ENCODE data around the gene CUX1. TPM values are rescaled to one million over a fixed set of nuclear protein-coding genes. Genes with fewer than 3 reads are reported as not detected.

CUX1 gene
- total and polyA plus RNA-seq, 2 of the 13 experiments (the other 11 are each of a cell fraction or from before 2014, with no cell fraction given), result 13.7 to 14.9 TPM

DNA sequence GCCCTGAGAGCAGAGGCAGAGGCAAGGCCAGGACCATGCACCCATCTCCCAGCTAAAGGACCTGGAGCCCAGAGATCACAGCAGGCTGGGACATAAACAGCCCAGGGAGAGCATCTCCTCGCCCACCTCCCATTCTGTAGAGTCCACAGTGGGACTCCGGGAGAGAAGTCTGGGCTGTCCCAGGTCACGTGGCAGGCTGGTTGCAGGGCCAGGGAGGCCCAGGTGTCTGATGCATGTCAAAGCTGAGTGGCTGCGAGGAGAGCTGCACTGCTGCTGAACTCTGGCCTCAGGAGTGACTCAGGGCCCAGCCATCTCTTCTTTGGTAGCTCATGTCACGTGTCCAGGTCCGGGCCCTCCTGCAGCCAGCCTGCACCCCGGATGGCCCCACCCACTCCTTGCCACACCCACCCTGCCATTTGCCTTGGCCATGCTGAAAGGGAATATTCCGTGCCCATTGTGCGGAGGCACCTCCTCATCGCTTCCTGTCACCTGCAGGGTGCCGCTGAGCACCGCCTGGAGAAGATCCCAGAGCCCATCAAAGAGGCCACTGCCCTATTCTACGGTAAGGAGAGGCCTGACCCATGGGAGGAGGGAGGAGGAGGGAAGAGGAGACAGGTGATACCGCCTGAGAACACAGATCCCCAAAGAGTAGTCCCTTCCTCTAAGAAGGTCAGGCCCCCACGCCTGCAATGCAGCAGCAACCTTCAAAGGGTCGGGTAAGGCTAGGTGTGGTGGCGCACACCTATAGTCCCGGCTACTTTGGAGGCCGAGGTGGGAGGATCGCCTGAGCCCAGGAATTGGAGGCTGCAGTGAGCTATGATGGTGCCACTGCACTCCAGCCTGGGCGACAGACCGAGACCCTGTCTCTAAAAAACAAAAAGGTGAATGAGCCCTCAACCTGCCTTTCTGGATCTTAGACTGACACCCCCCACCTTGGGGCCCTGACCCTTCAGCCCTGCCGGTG lies 456.6 kb downstream of the CUX1 start (continued):
- TF ChIP-seq, protein P1, sequence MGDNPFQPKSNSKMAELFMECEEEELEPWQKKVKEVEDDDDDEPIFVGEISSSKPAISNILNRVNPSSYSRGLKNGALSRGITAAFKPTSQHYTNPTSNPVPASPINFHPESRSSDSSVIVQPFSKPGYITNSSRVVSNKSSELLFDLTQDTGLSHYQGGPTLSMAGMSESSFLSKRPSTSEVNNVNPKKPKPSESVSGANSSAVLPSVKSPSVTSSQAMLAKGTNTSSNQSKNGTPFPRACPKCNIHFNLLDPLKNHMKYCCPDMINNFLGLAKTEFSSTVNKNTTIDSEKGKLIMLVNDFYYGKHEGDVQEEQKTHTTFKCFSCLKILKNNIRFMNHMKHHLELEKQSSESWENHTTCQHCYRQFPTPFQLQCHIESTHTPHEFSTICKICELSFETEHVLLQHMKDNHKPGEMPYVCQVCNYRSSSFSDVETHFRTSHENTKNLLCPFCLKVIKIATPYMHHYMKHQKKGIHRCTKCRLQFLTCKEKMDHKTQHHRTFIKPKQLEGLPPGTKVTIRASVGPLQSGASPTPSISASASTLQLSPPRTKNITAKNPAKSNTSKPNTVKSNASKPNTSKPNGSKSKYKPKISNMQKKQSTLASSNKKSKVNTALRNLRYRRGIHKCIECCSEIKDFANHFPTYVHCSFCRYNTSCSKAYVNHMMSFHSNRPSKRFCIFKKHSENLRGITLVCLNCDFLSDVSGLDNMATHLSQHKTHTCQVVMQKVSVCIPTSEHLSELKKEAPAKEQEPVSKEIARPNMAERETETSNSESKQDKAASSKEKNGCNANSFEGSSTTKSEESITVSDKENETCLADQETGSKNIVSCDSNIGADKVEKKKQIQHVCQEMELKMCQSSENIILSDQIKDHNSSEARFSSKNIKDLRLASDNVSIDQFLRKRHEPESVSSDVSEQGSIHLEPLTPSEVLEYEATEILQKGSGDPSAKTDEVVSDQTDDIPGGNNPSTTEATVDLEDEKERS (CRISPR knock-in tag; IDR thresholded peaks at IDR 0.05), result no peak
- 0 out of 2 replicates have a peak, but pooled peaks have one; percentile 21 for TF ChIP-seq PPARG (CRISPR knock-in tag; conservative IDR thresholded peaks at IDR 0.05)
- TF ChIP-seq, protein P2, sequence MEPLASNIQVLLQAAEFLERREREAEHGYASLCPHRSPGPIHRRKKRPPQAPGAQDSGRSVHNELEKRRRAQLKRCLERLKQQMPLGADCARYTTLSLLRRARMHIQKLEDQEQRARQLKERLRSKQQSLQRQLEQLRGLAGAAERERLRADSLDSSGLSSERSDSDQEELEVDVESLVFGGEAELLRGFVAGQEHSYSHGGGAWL (CRISPR knock-in tag; IDR thresholded peaks at IDR 0.05), result no peak
- TF ChIP-seq, protein P3, sequence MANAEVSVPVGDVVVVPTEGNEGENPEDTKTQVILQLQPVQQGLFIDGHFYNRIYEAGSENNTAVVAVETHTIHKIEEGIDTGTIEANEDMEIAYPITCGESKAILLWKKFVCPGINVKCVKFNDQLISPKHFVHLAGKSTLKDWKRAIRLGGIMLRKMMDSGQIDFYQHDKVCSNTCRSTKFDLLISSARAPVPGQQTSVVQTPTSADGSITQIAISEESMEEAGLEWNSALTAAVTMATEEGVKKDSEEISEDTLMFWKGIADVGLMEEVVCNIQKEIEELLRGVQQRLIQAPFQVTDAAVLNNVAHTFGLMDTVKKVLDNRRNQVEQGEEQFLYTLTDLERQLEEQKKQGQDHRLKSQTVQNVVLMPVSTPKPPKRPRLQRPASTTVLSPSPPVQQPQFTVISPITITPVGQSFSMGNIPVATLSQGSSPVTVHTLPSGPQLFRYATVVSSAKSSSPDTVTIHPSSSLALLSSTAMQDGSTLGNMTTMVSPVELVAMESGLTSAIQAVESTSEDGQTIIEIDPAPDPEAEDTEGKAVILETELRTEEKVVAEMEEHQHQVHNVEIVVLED (CRISPR knock-in tag; IDR thresholded peaks at IDR 0.05; ENCODE audit: borderline replicate concordance), result no peak
- TF ChIP-seq TBP (CRISPR knock-in tag; IDR thresholded peaks at IDR 0.05), result no peak
- TF ChIP-seq JUND (CRISPR knock-in tag; IDR thresholded peaks at IDR 0.05), result peak; percentile 91
- TF ChIP-seq, protein P4, sequence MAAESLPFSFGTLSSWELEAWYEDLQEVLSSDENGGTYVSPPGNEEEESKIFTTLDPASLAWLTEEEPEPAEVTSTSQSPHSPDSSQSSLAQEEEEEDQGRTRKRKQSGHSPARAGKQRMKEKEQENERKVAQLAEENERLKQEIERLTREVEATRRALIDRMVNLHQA (CRISPR knock-in tag; IDR thresholded peaks at IDR 0.05), result no peak
- TF ChIP-seq, protein P5, sequence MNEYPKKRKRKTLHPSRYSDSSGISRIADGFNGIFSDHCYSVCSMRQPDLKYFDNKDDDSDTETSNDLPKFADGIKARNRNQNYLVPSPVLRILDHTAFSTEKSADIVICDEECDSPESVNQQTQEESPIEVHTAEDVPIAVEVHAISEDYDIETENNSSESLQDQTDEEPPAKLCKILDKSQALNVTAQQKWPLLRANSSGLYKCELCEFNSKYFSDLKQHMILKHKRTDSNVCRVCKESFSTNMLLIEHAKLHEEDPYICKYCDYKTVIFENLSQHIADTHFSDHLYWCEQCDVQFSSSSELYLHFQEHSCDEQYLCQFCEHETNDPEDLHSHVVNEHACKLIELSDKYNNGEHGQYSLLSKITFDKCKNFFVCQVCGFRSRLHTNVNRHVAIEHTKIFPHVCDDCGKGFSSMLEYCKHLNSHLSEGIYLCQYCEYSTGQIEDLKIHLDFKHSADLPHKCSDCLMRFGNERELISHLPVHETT (CRISPR knock-in tag; conservative IDR thresholded peaks at IDR 0.05), result no peak
- peak; percentile 88 for TF ChIP-seq RARA (CRISPR knock-in tag; IDR thresholded peaks at IDR 0.05)
- TF ChIP-seq FOXC1 (CRISPR knock-in tag; IDR thresholded peaks at IDR 0.05; ENCODE audit: borderline replicate concordance), result peak; percentile 20; the same call in 1 of the 2 replicates
- TF ChIP-seq HNRNPH1 (optimal IDR thresholded peaks at IDR 0.05; ENCODE audit: low read depth, low read length), result no peak
- TF ChIP-seq KDM6A (CRISPR knock-in tag; IDR thresholded peaks at IDR 0.05; ENCODE audit: low read depth), result peak; percentile 66; the same call in 1 of the 2 replicates
- TF ChIP-seq ZNF17 (CRISPR knock-in tag; IDR thresholded peaks at IDR 0.05), result no peak
- TF ChIP-seq, protein P6, sequence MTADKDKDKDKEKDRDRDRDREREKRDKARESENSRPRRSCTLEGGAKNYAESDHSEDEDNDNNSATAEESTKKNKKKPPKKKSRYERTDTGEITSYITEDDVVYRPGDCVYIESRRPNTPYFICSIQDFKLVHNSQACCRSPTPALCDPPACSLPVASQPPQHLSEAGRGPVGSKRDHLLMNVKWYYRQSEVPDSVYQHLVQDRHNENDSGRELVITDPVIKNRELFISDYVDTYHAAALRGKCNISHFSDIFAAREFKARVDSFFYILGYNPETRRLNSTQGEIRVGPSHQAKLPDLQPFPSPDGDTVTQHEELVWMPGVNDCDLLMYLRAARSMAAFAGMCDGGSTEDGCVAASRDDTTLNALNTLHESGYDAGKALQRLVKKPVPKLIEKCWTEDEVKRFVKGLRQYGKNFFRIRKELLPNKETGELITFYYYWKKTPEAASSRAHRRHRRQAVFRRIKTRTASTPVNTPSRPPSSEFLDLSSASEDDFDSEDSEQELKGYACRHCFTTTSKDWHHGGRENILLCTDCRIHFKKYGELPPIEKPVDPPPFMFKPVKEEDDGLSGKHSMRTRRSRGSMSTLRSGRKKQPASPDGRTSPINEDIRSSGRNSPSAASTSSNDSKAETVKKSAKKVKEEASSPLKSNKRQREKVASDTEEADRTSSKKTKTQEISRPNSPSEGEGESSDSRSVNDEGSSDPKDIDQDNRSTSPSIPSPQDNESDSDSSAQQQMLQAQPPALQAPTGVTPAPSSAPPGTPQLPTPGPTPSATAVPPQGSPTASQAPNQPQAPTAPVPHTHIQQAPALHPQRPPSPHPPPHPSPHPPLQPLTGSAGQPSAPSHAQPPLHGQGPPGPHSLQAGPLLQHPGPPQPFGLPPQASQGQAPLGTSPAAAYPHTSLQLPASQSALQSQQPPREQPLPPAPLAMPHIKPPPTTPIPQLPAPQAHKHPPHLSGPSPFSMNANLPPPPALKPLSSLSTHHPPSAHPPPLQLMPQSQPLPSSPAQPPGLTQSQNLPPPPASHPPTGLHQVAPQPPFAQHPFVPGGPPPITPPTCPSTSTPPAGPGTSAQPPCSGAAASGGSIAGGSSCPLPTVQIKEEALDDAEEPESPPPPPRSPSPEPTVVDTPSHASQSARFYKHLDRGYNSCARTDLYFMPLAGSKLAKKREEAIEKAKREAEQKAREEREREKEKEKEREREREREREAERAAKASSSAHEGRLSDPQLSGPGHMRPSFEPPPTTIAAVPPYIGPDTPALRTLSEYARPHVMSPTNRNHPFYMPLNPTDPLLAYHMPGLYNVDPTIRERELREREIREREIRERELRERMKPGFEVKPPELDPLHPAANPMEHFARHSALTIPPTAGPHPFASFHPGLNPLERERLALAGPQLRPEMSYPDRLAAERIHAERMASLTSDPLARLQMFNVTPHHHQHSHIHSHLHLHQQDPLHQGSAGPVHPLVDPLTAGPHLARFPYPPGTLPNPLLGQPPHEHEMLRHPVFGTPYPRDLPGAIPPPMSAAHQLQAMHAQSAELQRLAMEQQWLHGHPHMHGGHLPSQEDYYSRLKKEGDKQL (CRISPR knock-in tag; IDR thresholded peaks at IDR 0.05; ENCODE audit: low read depth), result 0 out of 2 replicates have a peak, but pooled peaks have one; percentile 37
